Ishikawa (cell line): ENCODE results near the gene IWS1.

Source experiments
- CEBPB ChIP-seq: IDR thresholded peaks from 2 replicates; pipeline ENCODE4 v1.6.1; 2012
- CREB1 ChIP-seq: IDR thresholded peaks from 2 replicates; pipeline ENCODE4 v1.6.1; 2012; ENCODE audit warnings: low read depth
- EGR1 ChIP-seq: IDR thresholded peaks from 2 replicates; pipeline ENCODE4 v1.6.1; 2012
- EP300 ChIP-seq: IDR thresholded peaks from 2 replicates; pipeline ENCODE4 v1.6.1; 2012; ENCODE audit warnings: borderline replicate concordance
- FOXM1 ChIP-seq: IDR thresholded peaks from 2 replicates; pipeline ENCODE4 v1.6.1; 2012; ENCODE audit warnings: low read depth, borderline replicate concordance
- MAX ChIP-seq: IDR thresholded peaks from 2 replicates; pipeline ENCODE4 v1.6.1; 2012
- NFIC ChIP-seq: IDR thresholded peaks from 2 replicates; pipeline ENCODE4 v1.6.1; 2012
- RAD21 ChIP-seq: IDR thresholded peaks from 2 replicates; pipeline ENCODE4 v1.6.1; 2012; ENCODE audit warnings: low read depth
- TAF1 ChIP-seq: IDR thresholded peaks from 2 replicates; pipeline ENCODE4 v1.6.1; 2012; ENCODE audit warnings: low read depth, mild to moderate bottlenecking
- TCF12 ChIP-seq: IDR thresholded peaks from 2 replicates; pipeline ENCODE4 v1.6.1; 2012; ENCODE audit warnings: low read depth
- TEAD4 ChIP-seq: IDR thresholded peaks from 2 replicates; pipeline ENCODE4 v1.6.1; 2012
- YY1 ChIP-seq: IDR thresholded peaks from 2 replicates; pipeline ENCODE4 v1.6.1; 2012; ENCODE audit warnings: low read depth
- ZBTB7A ChIP-seq: IDR thresholded peaks from 2 replicates; pipeline ENCODE4 v1.6.1; 2012; ENCODE audit warnings: low read depth
- TF ChIP-seq, protein P1 (sequence below): IDR thresholded peaks from 2 replicates; pipeline ENCODE4 v1.6.1; 2012
- TF ChIP-seq, protein P2 (sequence below): IDR thresholded peaks from 2 replicates; pipeline ENCODE4 v1.6.1; 2012; ENCODE audit warnings: low read depth, mild to moderate bottlenecking

The IWS1 gene

GRCh38 chr2:127562936-127563335 is 36.6 kb upstream of the IWS1 start:
- TF ChIP-seq MAX (no peak), EP300 (no peak), RAD21 (no peak), NFIC (no peak), TEAD4 (no peak), YY1 (no peak), CREB1 (no peak), TCF12 (no peak), TAF1 (no peak), CEBPB (no peak), ZBTB7A (no peak), EGR1 (no peak), FOXM1 (no peak)
- TF ChIP-seq, protein P1, sequence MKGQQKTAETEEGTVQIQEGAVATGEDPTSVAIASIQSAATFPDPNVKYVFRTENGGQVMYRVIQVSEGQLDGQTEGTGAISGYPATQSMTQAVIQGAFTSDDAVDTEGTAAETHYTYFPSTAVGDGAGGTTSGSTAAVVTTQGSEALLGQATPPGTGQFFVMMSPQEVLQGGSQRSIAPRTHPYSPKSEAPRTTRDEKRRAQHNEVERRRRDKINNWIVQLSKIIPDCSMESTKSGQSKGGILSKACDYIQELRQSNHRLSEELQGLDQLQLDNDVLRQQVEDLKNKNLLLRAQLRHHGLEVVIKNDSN = no peak
- TF ChIP-seq, protein P2, sequence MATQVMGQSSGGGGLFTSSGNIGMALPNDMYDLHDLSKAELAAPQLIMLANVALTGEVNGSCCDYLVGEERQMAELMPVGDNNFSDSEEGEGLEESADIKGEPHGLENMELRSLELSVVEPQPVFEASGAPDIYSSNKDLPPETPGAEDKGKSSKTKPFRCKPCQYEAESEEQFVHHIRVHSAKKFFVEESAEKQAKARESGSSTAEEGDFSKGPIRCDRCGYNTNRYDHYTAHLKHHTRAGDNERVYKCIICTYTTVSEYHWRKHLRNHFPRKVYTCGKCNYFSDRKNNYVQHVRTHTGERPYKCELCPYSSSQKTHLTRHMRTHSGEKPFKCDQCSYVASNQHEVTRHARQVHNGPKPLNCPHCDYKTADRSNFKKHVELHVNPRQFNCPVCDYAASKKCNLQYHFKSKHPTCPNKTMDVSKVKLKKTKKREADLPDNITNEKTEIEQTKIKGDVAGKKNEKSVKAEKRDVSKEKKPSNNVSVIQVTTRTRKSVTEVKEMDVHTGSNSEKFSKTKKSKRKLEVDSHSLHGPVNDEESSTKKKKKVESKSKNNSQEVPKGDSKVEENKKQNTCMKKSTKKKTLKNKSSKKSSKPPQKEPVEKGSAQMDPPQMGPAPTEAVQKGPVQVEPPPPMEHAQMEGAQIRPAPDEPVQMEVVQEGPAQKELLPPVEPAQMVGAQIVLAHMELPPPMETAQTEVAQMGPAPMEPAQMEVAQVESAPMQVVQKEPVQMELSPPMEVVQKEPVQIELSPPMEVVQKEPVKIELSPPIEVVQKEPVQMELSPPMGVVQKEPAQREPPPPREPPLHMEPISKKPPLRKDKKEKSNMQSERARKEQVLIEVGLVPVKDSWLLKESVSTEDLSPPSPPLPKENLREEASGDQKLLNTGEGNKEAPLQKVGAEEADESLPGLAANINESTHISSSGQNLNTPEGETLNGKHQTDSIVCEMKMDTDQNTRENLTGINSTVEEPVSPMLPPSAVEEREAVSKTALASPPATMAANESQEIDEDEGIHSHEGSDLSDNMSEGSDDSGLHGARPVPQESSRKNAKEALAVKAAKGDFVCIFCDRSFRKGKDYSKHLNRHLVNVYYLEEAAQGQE = no peak

DNA sequence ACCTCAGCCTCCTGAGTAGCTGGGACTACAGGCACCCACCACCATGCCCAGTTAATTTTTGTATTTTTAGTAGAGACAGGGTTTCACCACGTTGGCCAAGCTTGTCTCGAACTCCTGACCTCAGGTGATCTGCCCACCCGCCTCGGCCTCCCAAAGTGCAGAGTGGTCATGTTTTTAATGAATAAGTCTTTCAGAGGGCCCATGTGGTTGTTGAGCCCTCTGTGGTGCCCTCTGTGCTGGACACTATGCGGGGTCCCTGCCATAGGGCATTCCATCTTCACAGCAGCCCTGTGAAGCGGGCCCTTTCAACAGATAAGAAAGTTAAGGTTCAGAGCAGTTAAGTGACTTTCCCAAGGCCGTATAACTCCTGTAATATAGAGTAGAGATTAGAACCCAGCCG is 35.1 kb upstream of the IWS1 start:
- no peak for TF ChIP-seq EP300
- no peak for TF ChIP-seq TEAD4
- no peak for TF ChIP-seq TAF1
- no peak for TF ChIP-seq TCF12
- TF ChIP-seq YY1 = no peak
- no peak for TF ChIP-seq RAD21
- TF ChIP-seq, protein P2 = no peak
- no peak for TF ChIP-seq ZBTB7A
- TF ChIP-seq, protein P1 = no peak
- TF ChIP-seq CEBPB = no peak
- no peak for TF ChIP-seq FOXM1

GRCh38 chr2:127560931-127561280 is 34.6 kb upstream of the IWS1 start:
- TF ChIP-seq MAX = no peak

- no peak for TF ChIP-seq EGR1
- TF ChIP-seq TEAD4 = no peak
- TF ChIP-seq, protein P1 = no peak
- TF ChIP-seq RAD21 = no peak
- TF ChIP-seq CREB1 = no peak
- TF ChIP-seq TCF12 = no peak
- no peak for TF ChIP-seq MAX
- no peak for TF ChIP-seq YY1
- TF ChIP-seq TAF1 = no peak
- no peak for TF ChIP-seq NFIC
Measured at GRCh38 chr2:127560201-127560930, 34.1 kb upstream of the IWS1 start.

- TF ChIP-seq EGR1 (no peak), TCF12 (no peak), NFIC (no peak), TAF1 (no peak), FOXM1 (no peak), CEBPB (no peak), CREB1 (no peak), TEAD4 (no peak), YY1 (no peak), MAX (no peak), EP300 (no peak), RAD21 (no peak), ZBTB7A (no peak)
- TF ChIP-seq, protein P2 = no peak
- TF ChIP-seq, protein P1 = no peak
Measured at GRCh38 chr2:127559454-127559853, 33.2 kb upstream of the IWS1 start.
